ENCODE data around the gene OR4Q3. TPM values are rescaled to one million over a fixed set of nuclear protein-coding genes. Genes with fewer than 3 reads are reported as not detected.

Gene OR4Q3
- total RNA-seq, result not detected

GRCh38 chr14:19743256-19743655 is at the start of gene OR4Q3:
TSS of gene OR4Q3 (plus strand) at chr14:19743571.

GRCh38 chr14:19773204-19773603 is 29.8 kb downstream of the OR4Q3 start, which contains the start of gene OR4M1:
TSS of gene OR4M1 (plus strand) at chr14:19773504. CDS start at chr14:19780323, 6,819 bp downstream.

Other genes with a start within 250 kb of the OR4Q3 start
- gene OR11H2, start 29.7 kb upstream of the OR4Q3 start, total RNA-seq, result not detected
- not detected for gene OR4M1, start 29.9 kb downstream of the OR4Q3 start, total RNA-seq
- not detected for gene OR4N2, start 60.2 kb downstream of the OR4Q3 start, total RNA-seq
- not detected for gene OR4K2, start 131.6 kb downstream of the OR4Q3 start, total RNA-seq
- not detected for gene OR4K5, start 177.0 kb downstream of the OR4Q3 start, total RNA-seq
- gene OR4K1, start 187.3 kb downstream of the OR4Q3 start, total RNA-seq, result not detected
- not detected for gene OR4K15, start 232.0 kb downstream of the OR4Q3 start, total RNA-seq